ENCODE measurements around the gene SLC7A1. TPM values are rescaled to one million over a fixed set of nuclear protein-coding genes. Genes with fewer than 3 reads are reported as not detected.

Gene SLC7A1
- total and polyA plus RNA-seq, 2 of the 4 experiments (the other 2 are of a cell fraction): 9.7 to 22.3 TPM

GRCh38 chr13:29483211-29483610 is 112.3 kb downstream of the SLC7A1 start:
- no peak overlapping the region for H2BK20ac ChIP-seq (ENCODE audit: low read depth, low read length)
- POLR2A ChIA-PET (ENCODE audit: unreplicated experiment): no interaction called here
- H3K23ac ChIP-seq (ENCODE audit: low read depth, low read length): no peak overlapping the region
- intact Hi-C loops (cut with micrococcal nuclease): no loop called here
- no peak overlapping the region for H4K5ac ChIP-seq (ENCODE audit: low read depth, low read length)
- WGBS, 2 experiments (ENCODE audit: extremely low coverage in 2 of 2, insufficient read length in 1 of 2): 76% methylated on average over 6 of the region's 15 CpGs; no CpG with 5 or more reads in 1 of the 2 experiments
- H3K36me3 ChIP-seq (ENCODE audit: control insufficient read depth, insufficient read depth, low read length): no peaks in the 10 kb centered on the region
- no peak overlapping the region for H2AK9ac ChIP-seq (replicated peaks; ENCODE audit: low read depth, low read length, poor library complexity)
- no peak overlapping the region for H3K4me3 ChIP-seq (ENCODE audit: insufficient read depth, low read depth, low read length)
- no peak overlapping the region for H3K14ac ChIP-seq (replicated peaks; ENCODE audit: low read depth, low read length)
- DNase-seq (no peak), ATAC-seq (ENCODE audit: low read depth) (no peak)
- TF ChIP-seq SMC3 (IDR thresholded peaks at IDR 0.05; ENCODE audit: low read depth, low read length): no peak
- no peak for TF ChIP-seq CTCF (conservative IDR thresholded peaks at IDR 0.05; ENCODE audit: low read depth, low read length)
- no peak for TF ChIP-seq ELK1 (IDR thresholded peaks at IDR 0.05; ENCODE audit: borderline replicate concordance, low read depth, low read length)
- no peak for TF ChIP-seq CHD1 (IDR thresholded peaks at IDR 0.05; ENCODE audit: low read depth, low read length)
- TF ChIP-seq FOS (IDR thresholded peaks at IDR 0.05; ENCODE audit: low read depth, low read length): no peak
- TF ChIP-seq RCOR1 (IDR thresholded peaks at IDR 0.05; ENCODE audit: insufficient replicate concordance, low read length): no peak
- no peak for TF ChIP-seq NFE2L2 (IDR thresholded peaks at IDR 0.05; ENCODE audit: low read depth, low read length)
- TF ChIP-seq POLR2A (IDR thresholded peaks at IDR 0.05; ENCODE audit: low read depth, low read length): no peak
- no peak for TF ChIP-seq RFX5 (IDR thresholded peaks at IDR 0.05; ENCODE audit: low read depth, low read length)
- TF ChIP-seq RAD21 (IDR thresholded peaks at IDR 0.05; ENCODE audit: low read length): no peak
- TF ChIP-seq BHLHE40 (IDR thresholded peaks at IDR 0.05; ENCODE audit: low read depth, low read length): no peak
- no peak for TF ChIP-seq USF2 (IDR thresholded peaks at IDR 0.05; ENCODE audit: low read depth, low read length)
- TF ChIP-seq MXI1 (IDR thresholded peaks at IDR 0.05; ENCODE audit: borderline replicate concordance, low read depth, low read length): no peak
- no peak for TF ChIP-seq MAZ (IDR thresholded peaks at IDR 0.05; ENCODE audit: borderline replicate concordance, low read depth, low read length)
- no peaks in the 10 kb centered on the region for H3K4me1 ChIP-seq (ENCODE audit: control insufficient read depth, insufficient read depth, low read length)
- no peak overlapping the region for H2AK5ac ChIP-seq (ENCODE audit: low read depth, low read length)
- H3K27ac ChIP-seq (ENCODE audit: insufficient read depth, low read length): no peak overlapping the region
- H3K79me1 ChIP-seq (ENCODE audit: low read depth in 1 of 2, low read length in 2 of 2): no peaks in the 10 kb centered on the region
- BruUV-seq (replicated peaks): no TSS peak
- H4K8ac ChIP-seq (ENCODE audit: low read depth in 2 of 2, low read length in 2 of 2): no peak overlapping the region
- no peaks in the 10 kb centered on the region for H3K9me1 ChIP-seq (ENCODE audit: insufficient read depth, low read length)
- H4K91ac ChIP-seq (ENCODE audit: insufficient read depth, low read depth, low read length): no peak overlapping the region
- H3K9me3 ChIP-seq (ENCODE audit: control insufficient read depth, insufficient read depth, low read length): no peaks in the 10 kb centered on the region
- no peak overlapping the region for H3K4ac ChIP-seq (ENCODE audit: low read depth, low read length)
- no peak overlapping the region for H2BK15ac ChIP-seq (ENCODE audit: low read depth, low read length)
- H3K9ac ChIP-seq (ENCODE audit: low read depth, low read length): no peak overlapping the region
- H4K20me1 ChIP-seq (ENCODE audit: insufficient read depth, low read length): no peaks in the 10 kb centered on the region
- dilution Hi-C loops (cut with HindIII; ENCODE audit: low sequenced_read_pairs, unreplicated experiment): no loop called here
- in situ Hi-C loops (cut with MboI; ENCODE audit: low sequenced_read_pairs): no loop called here
- no peak overlapping the region for H2BK5ac ChIP-seq (ENCODE audit: low read depth, low read length, poor library complexity, severe bottlenecking)
- no peak overlapping the region for H3K18ac ChIP-seq (ENCODE audit: low read depth, low read length)
- H3K4me2 ChIP-seq (ENCODE audit: low read depth, low read length): no peak overlapping the region
- H2AFZ ChIP-seq (replicated peaks; ENCODE audit: low read length, poor library complexity): no peak overlapping the region
- H3K56ac ChIP-seq (ENCODE audit: extremely low read depth, insufficient read depth, low read length): no peak overlapping the region
- H3K27me3 ChIP-seq (ENCODE audit: control insufficient read depth, insufficient read depth, low read length): peaks cover 66% of the 10 kb centered on the region
- CTCF ChIA-PET: no interaction called here
- H2BK120ac ChIP-seq (ENCODE audit: low read depth, low read length): no peak overlapping the region
